GM23338 (cell line): ENCODE measurements around the gene DOLPP1. TPM values are rescaled to one million over a fixed set of nuclear protein-coding genes. Genes with fewer than 3 reads are reported as not detected.

Experiments
- ATAC-seq: fragments of 200-7000 bp; cut with Tn5 transposase; 3 replicates; pipeline ENCODE4 v1.9.1; 2020
- DNase-seq: peaks from one replicate; pipeline ENCODE4 v3.0.0-alpha.2; 2015; ENCODE audit warnings: low spot score
- H2AFZ ChIP-seq: fragments of 200-600 bp; sonication (generic); 2 replicates; pipeline ENCODE4 v1.8.0; 2016; ENCODE audit warnings: antibody characterized with exemption, mild to moderate bottlenecking, moderate library complexity
- H3F3A ChIP-seq: fragments of 200-600 bp; sonication (generic); replicated peaks from 2 replicates; pipeline ENCODE4 v1.8.0; 2017; ENCODE audit warnings: antibody characterized with exemption, mixed run types, low read depth
- H3K27ac ChIP-seq: fragments of 200-600 bp; sonication (generic); 2 replicates; pipeline ENCODE4 v1.6.1; 2016; ENCODE audit warnings: low read depth
- H3K27me3 ChIP-seq: fragments of 200-600 bp; sonication (generic); 2 replicates; pipeline ENCODE4 v1.8.0; 2016; ENCODE audit warnings: mild to moderate bottlenecking, mixed run types, moderate library complexity; ENCODE audit not compliant: insufficient read depth
- H3K36me3 ChIP-seq: fragments of 200-600 bp; sonication (generic); 2 replicates; pipeline ENCODE4 v1.8.0; 2016; ENCODE audit warnings: mild to moderate bottlenecking; ENCODE audit not compliant: insufficient read depth
- H3K4me1 ChIP-seq: fragments of 200-600 bp; sonication (generic); 2 replicates; pipeline ENCODE4 v1.8.0; 2016; ENCODE audit warnings: mild to moderate bottlenecking, moderate library complexity; ENCODE audit not compliant: insufficient read depth
- H3K4me2 ChIP-seq: fragments of 200-600 bp; sonication (generic); 2 replicates; pipeline ENCODE4 v1.7.1; 2017; ENCODE audit warnings: mixed run types
- H3K4me3 ChIP-seq: fragments of 200-600 bp; sonication (generic); 2 replicates; pipeline ENCODE4 v1.6.1; 2016; ENCODE audit warnings: mixed run types
- H3K79me2 ChIP-seq: fragments of 200-600 bp; sonication (generic); replicated peaks from 2 replicates; pipeline ENCODE4 v1.8.0; 2017; ENCODE audit warnings: mild to moderate bottlenecking; ENCODE audit not compliant: insufficient read depth
- H3K9me2 ChIP-seq: fragments of 200-600 bp; sonication (generic); 2 replicates; pipeline ENCODE4 v1.8.0; 2017; ENCODE audit not compliant: insufficient read depth
- H4K20me1 ChIP-seq: fragments of 200-600 bp; sonication (generic); replicated peaks from 2 replicates; pipeline ENCODE4 v1.8.0; 2017; ENCODE audit warnings: mild to moderate bottlenecking; ENCODE audit not compliant: insufficient read depth
- H3K27ac Mint-ChIP-seq: 2 replicates; pipeline ENCODE4 v1.8.0; 2020; ENCODE audit warnings: inconsistent platforms, mild to moderate bottlenecking, moderate library complexity, mixed read lengths
- H3K27me3 Mint-ChIP-seq: 3 replicates; pipeline ENCODE4 v1.8.0; 2022; ENCODE audit warnings: low read depth, mild to moderate bottlenecking, moderate library complexity, mixed read lengths, inconsistent platforms; ENCODE audit not compliant: insufficient read depth, poor library complexity
- H3K36me3 Mint-ChIP-seq: 3 replicates; pipeline ENCODE4 v1.8.0; 2021; ENCODE audit warnings: low read depth, mild to moderate bottlenecking, inconsistent platforms, moderate library complexity, mixed read lengths
- H3K4me1 Mint-ChIP-seq: 3 replicates; pipeline ENCODE4 v1.8.0; 2020; ENCODE audit warnings: mild to moderate bottlenecking, inconsistent platforms, mixed read lengths
- H3K4me3 Mint-ChIP-seq: 3 replicates; pipeline ENCODE4 v1.8.0; 2021; ENCODE audit warnings: moderate library complexity, mild to moderate bottlenecking, inconsistent platforms, mixed read lengths
- H3K9me3 Mint-ChIP-seq: 3 replicates; pipeline ENCODE4 v1.8.0; 2020; ENCODE audit warnings: moderate library complexity, mild to moderate bottlenecking, inconsistent platforms, mixed read lengths
- NANOG ChIP-seq: IDR thresholded peaks from 2 replicates; pipeline ENCODE4 v1.6.1; 2016; ENCODE audit warnings: antibody characterized with exemption, borderline replicate concordance
- POLR2AphosphoS5 ChIP-seq: IDR thresholded peaks from 2 replicates; pipeline ENCODE4 v1.6.1; 2016; ENCODE audit warnings: antibody characterized with exemption, low read depth
- ZNF331 ChIP-seq: fragments of 250-450 bp; sonication (Bioruptor Pico); IDR thresholded peaks from 2 replicates; pipeline ENCODE4 v1.5.0; 2020; ENCODE audit warnings: low read depth, mild to moderate bottlenecking, moderate library complexity
- polyA plus RNA-seq: library from polyadenylated mRNA; unstranded; fragments of >200 nt; fragmentation: Nextera tagmentation; extraction: Ambion mirVana; gene quantifications from 2 replicates; pipeline ENCODE4 v1.2.1, GENCODE V29; 2016
- total RNA-seq: library from RNA; depleted of rRNA; stranded (reverse); fragments of >200 nt; shearing (Covaris generic); gene quantifications from 2 replicates; pipeline ENCODE4 v1.2.3, GENCODE V29; 2014
- TF ChIP-seq, protein P1 (sequence below): fragments of 250-450 bp; sonication (Bioruptor Pico); IDR thresholded peaks from 2 replicates; pipeline ENCODE4 v1.5.0; 2020; ENCODE audit warnings: mild to moderate bottlenecking, moderate library complexity
- TF ChIP-seq, protein P2 (sequence below): IDR thresholded peaks from one replicate; pipeline ENCODE4 v1.6.1; 2018; ENCODE audit warnings: antibody characterized with exemption; ENCODE audit not compliant: unreplicated experiment

Gene DOLPP1
- total and polyA plus RNA-seq, 2 experiments from 2014 or later: 23.3 to 31.9 TPM

DNA sequence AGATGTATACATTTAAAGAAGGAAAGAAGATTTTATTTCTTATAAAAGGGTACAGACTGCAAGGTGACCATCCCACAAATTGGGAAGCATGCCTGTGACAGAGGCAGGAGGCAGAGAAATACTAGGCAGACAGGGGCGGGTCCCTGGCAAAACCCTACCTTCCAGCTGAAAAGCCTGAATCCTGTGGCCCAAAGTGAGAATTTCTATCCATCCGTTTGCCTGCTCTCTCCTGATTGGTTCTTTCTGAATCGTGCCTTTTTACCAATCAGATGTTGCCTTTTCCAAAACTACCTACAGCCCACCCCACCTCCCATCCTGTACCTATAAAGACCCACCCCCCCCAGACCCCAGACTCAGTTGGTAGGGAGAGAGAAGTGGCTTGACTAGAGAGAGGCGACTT, 49.4 kb upstream of the DOLPP1 start (continued):
- TF ChIP-seq, protein P1, sequence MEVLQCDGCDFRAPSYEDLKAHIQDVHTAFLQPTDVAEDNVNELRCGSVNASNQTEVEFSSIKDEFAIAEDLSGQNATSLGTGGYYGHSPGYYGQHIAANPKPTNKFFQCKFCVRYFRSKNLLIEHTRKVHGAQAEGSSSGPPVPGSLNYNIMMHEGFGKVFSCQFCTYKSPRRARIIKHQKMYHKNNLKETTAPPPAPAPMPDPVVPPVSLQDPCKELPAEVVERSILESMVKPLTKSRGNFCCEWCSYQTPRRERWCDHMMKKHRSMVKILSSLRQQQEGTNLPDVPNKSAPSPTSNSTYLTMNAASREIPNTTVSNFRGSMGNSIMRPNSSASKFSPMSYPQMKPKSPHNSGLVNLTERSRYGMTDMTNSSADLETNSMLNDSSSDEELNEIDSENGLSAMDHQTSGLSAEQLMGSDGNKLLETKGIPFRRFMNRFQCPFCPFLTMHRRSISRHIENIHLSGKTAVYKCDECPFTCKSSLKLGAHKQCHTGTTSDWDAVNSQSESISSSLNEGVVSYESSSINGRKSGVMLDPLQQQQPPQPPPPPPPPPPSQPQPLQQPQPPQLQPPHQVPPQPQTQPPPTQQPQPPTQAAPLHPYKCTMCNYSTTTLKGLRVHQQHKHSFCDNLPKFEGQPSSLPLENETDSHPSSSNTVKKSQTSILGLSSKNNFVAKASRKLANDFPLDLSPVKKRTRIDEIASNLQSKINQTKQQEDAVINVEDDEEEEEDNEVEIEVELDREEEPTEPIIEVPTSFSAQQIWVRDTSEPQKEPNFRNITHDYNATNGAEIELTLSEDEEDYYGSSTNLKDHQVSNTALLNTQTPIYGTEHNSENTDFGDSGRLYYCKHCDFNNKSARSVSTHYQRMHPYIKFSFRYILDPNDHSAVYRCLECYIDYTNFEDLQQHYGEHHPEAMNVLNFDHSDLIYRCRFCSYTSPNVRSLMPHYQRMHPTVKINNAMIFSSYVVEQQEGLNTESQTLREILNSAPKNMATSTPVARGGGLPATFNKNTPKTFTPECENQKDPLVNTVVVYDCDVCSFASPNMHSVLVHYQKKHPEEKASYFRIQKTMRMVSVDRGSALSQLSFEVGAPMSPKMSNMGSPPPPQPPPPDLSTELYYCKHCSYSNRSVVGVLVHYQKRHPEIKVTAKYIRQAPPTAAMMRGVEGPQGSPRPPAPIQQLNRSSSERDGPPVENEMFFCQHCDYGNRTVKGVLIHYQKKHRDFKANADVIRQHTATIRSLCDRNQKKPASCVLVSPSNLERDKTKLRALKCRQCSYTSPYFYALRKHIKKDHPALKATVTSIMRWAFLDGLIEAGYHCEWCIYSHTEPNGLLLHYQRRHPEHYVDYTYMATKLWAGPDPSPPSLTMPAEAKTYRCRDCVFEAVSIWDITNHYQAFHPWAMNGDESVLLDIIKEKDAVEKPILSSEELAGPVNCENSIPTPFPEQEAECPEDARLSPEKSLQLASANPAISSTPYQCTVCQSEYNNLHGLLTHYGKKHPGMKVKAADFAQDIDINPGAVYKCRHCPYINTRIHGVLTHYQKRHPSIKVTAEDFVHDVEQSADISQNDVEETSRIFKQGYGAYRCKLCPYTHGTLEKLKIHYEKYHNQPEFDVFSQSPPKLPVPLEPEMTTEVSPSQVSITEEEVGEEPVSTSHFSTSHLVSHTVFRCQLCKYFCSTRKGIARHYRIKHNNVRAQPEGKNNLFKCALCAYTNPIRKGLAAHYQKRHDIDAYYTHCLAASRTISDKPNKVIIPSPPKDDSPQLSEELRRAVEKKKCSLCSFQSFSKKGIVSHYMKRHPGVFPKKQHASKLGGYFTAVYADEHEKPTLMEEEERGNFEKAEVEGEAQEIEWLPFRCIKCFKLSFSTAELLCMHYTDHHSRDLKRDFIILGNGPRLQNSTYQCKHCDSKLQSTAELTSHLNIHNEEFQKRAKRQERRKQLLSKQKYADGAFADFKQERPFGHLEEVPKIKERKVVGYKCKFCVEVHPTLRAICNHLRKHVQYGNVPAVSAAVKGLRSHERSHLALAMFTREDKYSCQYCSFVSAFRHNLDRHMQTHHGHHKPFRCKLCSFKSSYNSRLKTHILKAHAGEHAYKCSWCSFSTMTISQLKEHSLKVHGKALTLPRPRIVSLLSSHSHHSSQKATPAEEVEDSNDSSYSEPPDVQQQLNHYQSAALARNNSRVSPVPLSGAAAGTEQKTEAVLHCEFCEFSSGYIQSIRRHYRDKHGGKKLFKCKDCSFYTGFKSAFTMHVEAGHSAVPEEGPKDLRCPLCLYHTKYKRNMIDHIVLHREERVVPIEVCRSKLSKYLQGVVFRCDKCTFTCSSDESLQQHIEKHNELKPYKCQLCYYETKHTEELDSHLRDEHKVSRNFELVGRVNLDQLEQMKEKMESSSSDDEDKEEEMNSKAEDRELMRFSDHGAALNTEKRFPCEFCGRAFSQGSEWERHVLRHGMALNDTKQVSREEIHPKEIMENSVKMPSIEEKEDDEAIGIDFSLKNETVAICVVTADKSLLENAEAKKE (CRISPR knock-in tag): no peak
- TF ChIP-seq, protein P2, sequence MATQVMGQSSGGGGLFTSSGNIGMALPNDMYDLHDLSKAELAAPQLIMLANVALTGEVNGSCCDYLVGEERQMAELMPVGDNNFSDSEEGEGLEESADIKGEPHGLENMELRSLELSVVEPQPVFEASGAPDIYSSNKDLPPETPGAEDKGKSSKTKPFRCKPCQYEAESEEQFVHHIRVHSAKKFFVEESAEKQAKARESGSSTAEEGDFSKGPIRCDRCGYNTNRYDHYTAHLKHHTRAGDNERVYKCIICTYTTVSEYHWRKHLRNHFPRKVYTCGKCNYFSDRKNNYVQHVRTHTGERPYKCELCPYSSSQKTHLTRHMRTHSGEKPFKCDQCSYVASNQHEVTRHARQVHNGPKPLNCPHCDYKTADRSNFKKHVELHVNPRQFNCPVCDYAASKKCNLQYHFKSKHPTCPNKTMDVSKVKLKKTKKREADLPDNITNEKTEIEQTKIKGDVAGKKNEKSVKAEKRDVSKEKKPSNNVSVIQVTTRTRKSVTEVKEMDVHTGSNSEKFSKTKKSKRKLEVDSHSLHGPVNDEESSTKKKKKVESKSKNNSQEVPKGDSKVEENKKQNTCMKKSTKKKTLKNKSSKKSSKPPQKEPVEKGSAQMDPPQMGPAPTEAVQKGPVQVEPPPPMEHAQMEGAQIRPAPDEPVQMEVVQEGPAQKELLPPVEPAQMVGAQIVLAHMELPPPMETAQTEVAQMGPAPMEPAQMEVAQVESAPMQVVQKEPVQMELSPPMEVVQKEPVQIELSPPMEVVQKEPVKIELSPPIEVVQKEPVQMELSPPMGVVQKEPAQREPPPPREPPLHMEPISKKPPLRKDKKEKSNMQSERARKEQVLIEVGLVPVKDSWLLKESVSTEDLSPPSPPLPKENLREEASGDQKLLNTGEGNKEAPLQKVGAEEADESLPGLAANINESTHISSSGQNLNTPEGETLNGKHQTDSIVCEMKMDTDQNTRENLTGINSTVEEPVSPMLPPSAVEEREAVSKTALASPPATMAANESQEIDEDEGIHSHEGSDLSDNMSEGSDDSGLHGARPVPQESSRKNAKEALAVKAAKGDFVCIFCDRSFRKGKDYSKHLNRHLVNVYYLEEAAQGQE: no peak

DNA sequence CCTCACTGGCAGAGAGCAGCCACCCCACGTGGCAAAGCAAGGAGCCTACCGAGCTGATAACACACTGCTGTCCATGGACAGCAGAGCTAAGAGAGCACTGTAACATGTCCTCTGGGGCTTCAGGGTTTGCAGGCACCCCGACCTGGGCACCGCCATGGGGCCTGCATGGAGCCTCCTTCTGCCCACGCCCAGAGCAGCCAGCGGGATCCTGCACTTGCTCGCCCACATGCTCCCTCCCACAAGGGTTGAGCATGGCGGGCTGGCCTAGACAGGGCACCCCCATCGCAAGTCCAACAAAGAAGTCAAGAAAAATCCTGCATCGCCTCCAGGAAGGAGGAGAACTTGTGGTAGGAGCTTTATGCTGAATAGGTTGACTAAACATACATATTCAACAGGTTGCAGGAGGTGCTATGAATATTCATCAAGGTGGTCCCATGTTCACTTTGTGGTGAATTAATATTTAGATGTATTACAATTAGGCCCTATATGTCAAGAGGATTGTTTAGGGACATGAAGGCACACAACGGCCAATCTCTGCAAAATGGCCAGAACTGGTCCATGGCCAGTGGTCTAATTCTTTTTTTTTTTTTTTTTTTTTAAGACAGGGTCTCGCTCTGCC, 48.3 kb upstream of the DOLPP1 start:
- no peaks in the 10 kb centered on the region for H3K9me3 Mint-ChIP-seq
- Histone ChIP-seq H3K4me1 (no peaks in the 10 kb centered on the region), H2AFZ (no peak overlapping the region), H3F3A (0 out of 2 replicates have a peak, but pooled peaks cover 2% of the 10 kb centered on the region), H3K4me3 (no peak overlapping the region), H4K20me1 (no peaks in the 10 kb centered on the region), H3K4me2 (no peak overlapping the region), H3K9me2 (no peaks in the 10 kb centered on the region), H3K27ac (no peak overlapping the region), H3K79me2 (peaks cover 8% of the 10 kb centered on the region), H3K36me3 (no peaks in the 10 kb centered on the region), H3K27me3 (no peaks in the 10 kb centered on the region)
- ATAC-seq (no peak), DNase-seq (no peak)
- H3K27me3 Mint-ChIP-seq: peaks cover 10% of the 10 kb centered on the region
- H3K36me3 Mint-ChIP-seq: no peaks in the 10 kb centered on the region; the same call in 2 of the 3 replicates
- no peak for TF ChIP-seq POLR2AphosphoS5
- TF ChIP-seq, protein P2: no peak
- TF ChIP-seq NANOG: no peak
- no peak for TF ChIP-seq ZNF331
- no peak overlapping the region for H3K27ac Mint-ChIP-seq
- peaks cover 9% of the 10 kb centered on the region for H3K4me1 Mint-ChIP-seq
- no peak overlapping the region for H3K4me3 Mint-ChIP-seq
